Ovary (tissue), 9 donors: ENCODE results near the gene DNASE1L2. TPM values are rescaled to one million over a fixed set of nuclear protein-coding genes. Genes with fewer than 3 reads are reported as not detected.

Source experiments
- DNase-seq, 5 donors: peaks; one replicate each; pipeline ENCODE4 v3.0.0-alpha.2; 2019 to 2020
- H3K27ac ChIP-seq, 2 donors: fragments of 200-600 bp; one replicate each; pipeline versions ENCODE4 v1.5.1 to v1.8.0; 2019 to 2022
- H3K27me3 ChIP-seq: fragments of 200-600 bp; one replicate; pipeline ENCODE4 v1.8.0; 2022
- H3K36me3 ChIP-seq: fragments of 200-600 bp; sonication (generic); one replicate; pipeline ENCODE4 v1.5.1; 2019
- H3K4me1 ChIP-seq: one replicate; pipeline ENCODE4 v1.8.1; 2013; ENCODE audit warnings: mild to moderate bottlenecking, moderate library complexity; ENCODE audit not compliant: insufficient read depth
- H3K4me3 ChIP-seq: fragments of 200-600 bp; sonication (generic); one replicate; pipeline ENCODE4 v1.5.1; 2017
- H3K9me3 ChIP-seq, 2 donors: fragments of 200-600 bp in 1 of 2; sonication (generic) in 1 of 2; one replicate each; pipeline versions ENCODE4 v1.5.1 to v1.8.1; 2013 to 2019; ENCODE audit warnings: mild to moderate bottlenecking in 1 of 2, moderate library complexity in 1 of 2
- CTCF ChIP-seq, 3 donors: fragments of 450-650 bp in 2 of 3; fragments of 200-600 bp in 1 of 3; IDR thresholded peaks; one replicate each; pipeline versions ENCODE4 v1.5.1 to v1.8.0; 2016 to 2022; ENCODE audit warnings: antibody characterized with exemption in 3 of 3, mild to moderate bottlenecking in 1 of 3
- EP300 ChIP-seq: sonication (generic); formaldehyde crosslinking; IDR thresholded peaks from one replicate; pipeline ENCODE4 v1.6.1; 2017; ENCODE audit warnings: antibody characterized with exemption
- POLR2A ChIP-seq: fragments of 450-650 bp; IDR thresholded peaks from one replicate; pipeline ENCODE4 v1.6.1; 2017; ENCODE audit warnings: antibody characterized with exemption, mild to moderate bottlenecking, moderate library complexity
- WGBS, 3 donors: extraction: QIAGEN DNeasy Blood & Tissue Kit in 1 of 3; methylation state at CpG; one replicate each; pipeline versions ENCODE4 v1.1.5 to v1.1.7; 2013 to 2017; 5-methylcytosine and 5-hydroxymethylcytosine counted together
- intact Hi-C, 4 donors: fragments of 100-400 bp; cut with DNase I; formaldehyde crosslinking; loops; one replicate each; pipeline versions ENCODE4 v1.11.0 to v1.15.1; 2022 to 2023
- polyA plus RNA-seq, 2 donors: library from polyadenylated mRNA; stranded (reverse); fragments of 200-250 nt in 1 of 2; fragments of 350-450 nt in 1 of 2; fragmentation: Illumina TruSeq in 1 of 2; extraction: RNeasy Lipid Tissue Mini Kit (QIAGEN cat#74804) in 1 of 2; gene quantifications; one replicate each; pipeline ENCODE4 v1.2.3, GENCODE V29; 2013 to 2014
- total RNA-seq, 7 donors: library from RNA; depleted of rRNA in 2 of 7; stranded (reverse); fragments of >200 nt in 2 of 7; fragmentation: NEBNext Ultra II Directional in 3 of 7; extraction: Animal tissue kit (Norgen Biotek cat#: 25700) in 3 of 7; gene quantifications; one replicate each; pipeline versions ENCODE4 v1.1.0 to v1.2.4, GENCODE V29; 2016 to 2023
- donor health status: DM: no; HTN: no; CAD: no; lungs with moderate emphysema.
- donor health status: DM: no; HTN: no; CAD: no.
- donor health status: Bipolar disorder and iron deficiency.
- donor health status: DM: yes; HTN: yes; CAD: no.
- donor health status: DM: no; HTN: no; CAD: no.
- donor health status: DM: yes; HTN: yes; CAD: no.

DNASE1L2 gene
- total and polyA plus RNA-seq, 9 donors = 0.37 to 1.1 (median 0.73) TPM; not detected in 1

- H3K36me3 ChIP-seq = no peaks in the 10 kb centered on the region
- no peaks in the 10 kb centered on the region for H3K9me3 ChIP-seq
- peak; percentile 85 to 93 (median 91) for DNase-seq
- WGBS, 3 donors = 0 to 1% (median 0%) methylated on average over 42 to 93 of the region's 93 CpGs
- H3K27me3 ChIP-seq = no peaks in the 10 kb centered on the region
- intact Hi-C loops = no loop called here
- peak within 1 kb of the TSS; percentile 97 to 99 for H3K27ac ChIP-seq
- TF ChIP-seq POLR2A = peak; percentile 77
- peak in 1 of 3 donors; percentile 25 for TF ChIP-seq CTCF (IDR thresholded peaks at IDR 0.05)
- TF ChIP-seq EP300 = no peak
- peaks cover 8% of the 10 kb centered on the region for H3K4me1 ChIP-seq
- peak within 1 kb of the TSS; percentile 93 for H3K4me3 ChIP-seq
Measured at GRCh38 chr16:2205104-2205966, 30.9 kb upstream of the DNASE1L2 start, which contains the start of gene MLST8. Gene MLST8, plus strand, starts transcription at chr16:2205454. Its CDS starts 632 bp downstream, at chr16:2206086.

GRCh38 chr16:2205967-2206313 is 30.3 kb upstream of the DNASE1L2 start:
- Histone ChIP-seq H3K4me1 (peaks cover 8% of the 10 kb centered on the region), H3K9me3 (no peaks in the 10 kb centered on the region), H3K27me3 (no peaks in the 10 kb centered on the region), H3K36me3 (no peaks in the 10 kb centered on the region), H3K27ac (peak overlapping the region; percentile 97 to 99), H3K4me3 (peak overlapping the region; percentile 93)
- 5 to 7% (median 5%) methylated on average over 16 of the region's 16 CpGs for WGBS, 3 donors
- DNase-seq = peak in 2 of 5 donors; percentile 66 to 67
- intact Hi-C loops = no loop called here
- TF ChIP-seq POLR2A = no peak
- no peak for TF ChIP-seq CTCF (IDR thresholded peaks at IDR 0.05)
- no peak for TF ChIP-seq EP300

GRCh38 chr16:2206420-2206779 is 29.8 kb upstream of the DNASE1L2 start:
- Histone ChIP-seq H3K27ac (peak overlapping the region in 1 of 2 donors; percentile 99), H3K36me3 (no peaks in the 10 kb centered on the region), H3K4me3 (no peak overlapping the region), H3K27me3 (no peaks in the 10 kb centered on the region), H3K4me1 (peaks cover 8% of the 10 kb centered on the region), H3K9me3 (no peaks in the 10 kb centered on the region)
- TF ChIP-seq CTCF (IDR thresholded peaks at IDR 0.05) = no peak
- no peak for TF ChIP-seq POLR2A
- no peak for TF ChIP-seq EP300
- intact Hi-C loops = no loop called here
- DNase-seq = no peak
- 67 to 77% (median 69%) methylated on average over 18 of the region's 18 CpGs for WGBS, 3 donors

GRCh38 chr16:2206780-2207433 is 29.3 kb upstream of the DNASE1L2 start:
- H3K27ac ChIP-seq = no peak overlapping the region
- 85 to 93% (median 92%) methylated on average over 22 to 23 of the region's 23 CpGs for WGBS, 3 donors

More at GRCh38 chr16:2206780-2207433, 29.3 kb upstream of the DNASE1L2 start:
- intact Hi-C loops = no loop called here
- H3K9me3 ChIP-seq = no peaks in the 10 kb centered on the region
- no peak for DNase-seq
- H3K27me3 ChIP-seq = no peaks in the 10 kb centered on the region
- TF ChIP-seq POLR2A (no peak), EP300 (no peak), CTCF (IDR thresholded peaks at IDR 0.05) (no peak)
- H3K36me3 ChIP-seq = no peaks in the 10 kb centered on the region
- peaks cover 8% of the 10 kb centered on the region for H3K4me1 ChIP-seq
- H3K4me3 ChIP-seq = no peak overlapping the region
